Left ventricle myocardium inferior (tissue), 1 donor: ENCODE data around the gene WFDC8. TPM values are rescaled to one million over a fixed set of nuclear protein-coding genes. Genes with fewer than 3 reads are reported as not detected.

Experiments
- DNase-seq: peaks from one replicate; pipeline ENCODE4 v3.0.0-alpha.2; 2020
- H3K27ac ChIP-seq: fragments of 200-600 bp; replicated peaks from 2 replicates; pipeline ENCODE4 v1.8.0; 2021
- H3K27me3 ChIP-seq: fragments of 200-600 bp; 2 replicates; pipeline ENCODE4 v1.8.0; 2021; ENCODE audit warnings: low read depth
- H3K36me3 ChIP-seq: fragments of 200-600 bp; 2 replicates; pipeline ENCODE4 v1.8.0; 2021
- H3K4me1 ChIP-seq: fragments of 200-600 bp; 2 replicates; pipeline ENCODE4 v1.8.0; 2021
- H3K4me3 ChIP-seq: fragments of 200-600 bp; 2 replicates; pipeline ENCODE4 v1.8.0; 2021; ENCODE audit warnings: mild to moderate bottlenecking, moderate library complexity
- H3K9me3 ChIP-seq: fragments of 200-600 bp; replicated peaks from 2 replicates; pipeline ENCODE4 v1.8.0; 2021
- CTCF ChIP-seq: fragments of 200-600 bp; IDR thresholded peaks from 2 replicates; pipeline ENCODE4 v1.8.0; 2021; ENCODE audit warnings: antibody characterized with exemption, mild to moderate bottlenecking, borderline replicate concordance
- intact Hi-C: fragments of 100-400 bp; cut with micrococcal nuclease; formaldehyde crosslinking; loops from one replicate; pipeline ENCODE4 v1.11.0; 2022
- total RNA-seq: library from RNA; stranded (reverse); fragmentation: NEBNext Ultra II Directional; extraction: Animal tissue kit (Norgen Biotek cat#: 25700); gene quantifications from one replicate; pipeline ENCODE4 v1.2.1, GENCODE V29; 2021
- donor health status: DM: no; HTN: yes; CAD: no; lungs with severe emphysema.

WFDC8 gene
- total RNA-seq, 1 donor from 2014 or later, result not detected

DNA sequence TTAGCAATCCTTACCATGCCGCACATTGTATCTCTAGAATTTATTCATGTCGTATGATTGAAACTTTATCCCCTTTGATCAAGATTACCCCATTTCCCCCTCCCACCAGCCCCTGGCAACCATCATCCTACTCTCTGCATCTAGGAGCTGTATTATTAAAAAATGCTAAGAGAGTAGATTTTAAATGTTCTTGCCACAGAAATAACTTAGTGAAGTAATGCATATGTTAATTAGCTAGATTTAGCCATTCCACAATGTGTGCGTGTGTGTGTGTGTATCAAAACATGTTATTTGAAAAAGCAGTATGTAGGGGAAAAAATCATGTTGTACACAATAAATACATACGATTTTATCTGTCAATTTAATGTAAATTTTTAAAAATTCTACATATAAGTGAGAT lies 51.8 kb downstream of the WFDC8 start:
- no peaks in the 10 kb centered on the region for H3K36me3 ChIP-seq
- H3K4me1 ChIP-seq, result no peaks in the 10 kb centered on the region
- H3K4me3 ChIP-seq, result no peak overlapping the region
- intact Hi-C loops, result no loop called here
- no peaks in the 10 kb centered on the region for H3K9me3 ChIP-seq
- no peak for TF ChIP-seq CTCF
- peaks cover 86% of the 10 kb centered on the region for H3K27me3 ChIP-seq
- no peak for DNase-seq
- H3K27ac ChIP-seq, result no peak overlapping the region

GRCh38 chr20:45523821-45524220 lies 55.3 kb downstream of the WFDC8 start:
- no peaks in the 10 kb centered on the region for H3K9me3 ChIP-seq
- H3K4me1 ChIP-seq, result no peaks in the 10 kb centered on the region
- DNase-seq, result no peak
- peaks cover 73% of the 10 kb centered on the region for H3K27me3 ChIP-seq
- no peak overlapping the region for H3K27ac ChIP-seq
- no peaks in the 10 kb centered on the region for H3K36me3 ChIP-seq
- no peak overlapping the region for H3K4me3 ChIP-seq
- intact Hi-C loops, result no loop called here
- no peak for TF ChIP-seq CTCF

DNA sequence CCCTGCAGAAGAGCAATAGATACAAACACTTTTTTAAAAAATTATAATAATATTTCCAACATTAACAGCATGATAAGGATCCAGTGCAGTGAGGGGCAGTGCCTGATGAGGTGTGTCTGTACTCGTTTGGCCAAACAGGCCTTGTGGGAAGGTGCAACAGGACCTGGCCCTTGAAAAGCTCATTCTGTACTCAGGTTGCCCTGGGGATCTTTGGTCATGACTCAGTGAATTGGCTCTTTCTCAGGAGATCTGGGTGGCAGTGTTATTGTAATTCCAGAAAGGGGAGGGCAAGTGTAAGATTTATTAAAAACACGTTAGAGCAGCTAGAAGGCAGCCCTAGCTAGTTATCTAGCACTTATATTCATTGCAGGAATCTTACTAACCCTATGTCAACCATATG lies 60.8 kb downstream of the WFDC8 start:
- Histone ChIP-seq H3K27me3 (peaks cover 47% of the 10 kb centered on the region), H3K27ac (no peak overlapping the region), H3K4me3 (no peak overlapping the region), H3K9me3 (no peaks in the 10 kb centered on the region), H3K36me3 (no peaks in the 10 kb centered on the region), H3K4me1 (no peaks in the 10 kb centered on the region)
- intact Hi-C loops, result no loop called here
- DNase-seq, result no peak
- no peak for TF ChIP-seq CTCF

DNA sequence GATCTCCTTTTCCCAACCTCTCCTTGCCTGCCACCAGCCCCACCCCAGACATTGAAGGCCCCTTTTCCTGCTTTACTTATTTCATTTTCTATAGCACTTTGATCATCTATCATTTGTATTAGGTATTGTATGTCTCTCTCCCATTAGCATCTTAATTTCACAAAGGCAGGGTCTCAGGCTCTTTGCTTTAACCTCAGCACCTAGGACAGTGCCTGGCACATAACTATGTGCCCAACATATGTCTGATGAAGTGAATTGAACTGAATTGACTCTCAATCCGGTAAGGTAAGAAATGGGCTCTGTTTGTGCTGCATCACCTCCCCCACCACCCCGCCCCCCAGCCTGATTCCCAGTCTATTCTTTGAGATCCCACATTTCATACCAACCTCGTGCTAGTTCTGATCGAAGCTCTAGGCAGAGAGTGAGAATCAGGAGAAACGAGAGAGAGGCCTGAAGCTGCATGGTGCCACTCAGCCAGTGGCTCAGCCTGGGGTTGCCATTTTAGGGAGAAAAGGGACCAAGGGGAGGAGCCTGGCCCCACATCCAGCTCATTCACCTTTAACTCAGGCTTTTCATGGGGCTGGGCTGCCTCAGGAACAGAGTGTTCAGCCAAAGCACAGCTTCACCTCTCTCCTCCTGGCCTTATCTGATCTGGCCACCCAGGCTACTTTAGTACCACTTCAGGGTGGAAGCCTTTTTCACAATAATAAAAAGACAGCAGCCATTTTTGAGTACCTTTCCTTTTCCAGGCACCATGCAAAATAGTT lies 63.8 kb downstream of the WFDC8 start, which contains the start of gene SPINT3:
TSS of gene SPINT3 (minus strand) at position 476 of the 767 bp plus-strand sequence. CDS start at position 462, 14 bp downstream.
- intact Hi-C loops, result no loop called here
- Histone ChIP-seq H3K27ac (no peak within 1 kb of the TSS), H3K9me3 (no peaks in the 10 kb centered on the region), H3K27me3 (peaks cover 53% of the 10 kb centered on the region), H3K4me1 (no peaks in the 10 kb centered on the region), H3K36me3 (no peaks in the 10 kb centered on the region), H3K4me3 (no peak within 1 kb of the TSS)
- DNase-seq, result no peak
- TF ChIP-seq CTCF, result no peak

GRCh38 chr20:45510242-45510862 lies 68.7 kb downstream of the WFDC8 start:
- intact Hi-C loops, result no loop called here
- no peak for DNase-seq
- TF ChIP-seq CTCF, result no peak
- Histone ChIP-seq H3K27ac (no peak overlapping the region), H3K4me1 (no peaks in the 10 kb centered on the region), H3K36me3 (no peaks in the 10 kb centered on the region), H3K27me3 (peaks cover 44% of the 10 kb centered on the region), H3K9me3 (no peaks in the 10 kb centered on the region), H3K4me3 (no peak overlapping the region)
